SK-N-SH (cell line): ENCODE results near the gene IGDCC3.

Experiments
- MXI1 ChIP-seq: IDR thresholded peaks from 2 replicates; pipeline ENCODE4 v1.6.1; 2012; ENCODE audit warnings: mild to moderate bottlenecking, low read depth, low read length, improper control_type of control experiment
- POLR2AphosphoS5 ChIP-seq: IDR thresholded peaks from 2 replicates; pipeline ENCODE4 v1.6.1; 2012; ENCODE audit warnings: low read depth, low read length
- SIN3A ChIP-seq: IDR thresholded peaks from 2 replicates; pipeline ENCODE4 v1.6.1; 2012; ENCODE audit warnings: low read depth, mild to moderate bottlenecking, low read length, moderate library complexity, borderline replicate concordance
- TAF1 ChIP-seq: IDR thresholded peaks from 2 replicates; pipeline ENCODE4 v1.6.1; 2012; ENCODE audit warnings: low read depth, mild to moderate bottlenecking, low read length, moderate library complexity, borderline replicate concordance
- YY1 ChIP-seq: IDR thresholded peaks from 2 replicates; pipeline ENCODE4 v1.4.0; 2012; ENCODE audit warnings: low read depth, mild to moderate bottlenecking
- TF ChIP-seq, protein P1 (sequence below): fragments of 200-600 bp; sonication (generic); IDR thresholded peaks from 2 replicates; pipeline ENCODE4 v1.6.1; 2017; ENCODE audit warnings: antibody characterized with exemption, mild to moderate bottlenecking, moderate library complexity

DNA sequence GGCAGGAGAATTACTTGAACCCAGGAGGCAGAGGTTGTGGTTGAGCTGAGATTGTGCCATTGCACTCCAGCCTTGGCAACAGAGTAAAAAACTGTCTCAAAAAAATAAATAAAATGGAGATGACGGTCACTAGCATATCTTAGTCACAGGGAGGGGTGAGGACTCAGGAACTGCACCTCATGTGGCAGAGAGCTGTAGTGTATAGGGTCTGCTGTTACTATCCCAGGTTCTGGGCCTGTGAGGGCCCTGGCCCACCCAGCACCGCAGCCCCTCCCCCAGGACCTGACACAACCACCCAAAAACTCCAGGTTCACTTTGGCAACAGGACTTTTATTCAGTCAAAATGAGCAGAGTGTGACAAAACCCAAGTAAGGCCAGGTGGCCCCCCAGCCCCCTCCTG, 51.0 kb downstream of the IGDCC3 start:
- TF ChIP-seq MXI1 = no peak
- no peak for TF ChIP-seq POLR2AphosphoS5
- TF ChIP-seq, protein P1, sequence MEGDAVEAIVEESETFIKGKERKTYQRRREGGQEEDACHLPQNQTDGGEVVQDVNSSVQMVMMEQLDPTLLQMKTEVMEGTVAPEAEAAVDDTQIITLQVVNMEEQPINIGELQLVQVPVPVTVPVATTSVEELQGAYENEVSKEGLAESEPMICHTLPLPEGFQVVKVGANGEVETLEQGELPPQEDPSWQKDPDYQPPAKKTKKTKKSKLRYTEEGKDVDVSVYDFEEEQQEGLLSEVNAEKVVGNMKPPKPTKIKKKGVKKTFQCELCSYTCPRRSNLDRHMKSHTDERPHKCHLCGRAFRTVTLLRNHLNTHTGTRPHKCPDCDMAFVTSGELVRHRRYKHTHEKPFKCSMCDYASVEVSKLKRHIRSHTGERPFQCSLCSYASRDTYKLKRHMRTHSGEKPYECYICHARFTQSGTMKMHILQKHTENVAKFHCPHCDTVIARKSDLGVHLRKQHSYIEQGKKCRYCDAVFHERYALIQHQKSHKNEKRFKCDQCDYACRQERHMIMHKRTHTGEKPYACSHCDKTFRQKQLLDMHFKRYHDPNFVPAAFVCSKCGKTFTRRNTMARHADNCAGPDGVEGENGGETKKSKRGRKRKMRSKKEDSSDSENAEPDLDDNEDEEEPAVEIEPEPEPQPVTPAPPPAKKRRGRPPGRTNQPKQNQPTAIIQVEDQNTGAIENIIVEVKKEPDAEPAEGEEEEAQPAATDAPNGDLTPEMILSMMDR = no peak
- TF ChIP-seq SIN3A = no peak
- TF ChIP-seq TAF1 = no peak
- no peak for TF ChIP-seq YY1
